G401 (cell line): ENCODE data around the gene AKAP13. TPM values are rescaled to one million over a fixed set of nuclear protein-coding genes. Genes with fewer than 3 reads are reported as not detected.

ENCODE experiments used
- DNase-seq: peaks from one replicate; pipeline ENCODE4 v3.0.0-alpha.2; 2015; ENCODE audit warnings: low spot score
- in situ Hi-C: cut with HindIII; loops from 2 replicates; pipeline ENCODE4 v1.10.0; 2016; ENCODE audit warnings: low sequenced_read_pairs, mixed read lengths
- total RNA-seq: library from RNA; depleted of rRNA; stranded (reverse); fragments of >200 nt; shearing (Covaris generic); gene quantifications from 2 replicates; pipeline ENCODE4 v1.2.3, GENCODE V29; 2014

The AKAP13 gene
- total RNA-seq, 1 experiment from 2014 or later, result 39.2 TPM

- no peak for DNase-seq
- in situ Hi-C loops, result no loop called here
Observed at GRCh38 chr15:85595804-85596536, 215.6 kb downstream of the AKAP13 start.

- no peak for DNase-seq
- in situ Hi-C loops, result no loop called here
Observed at GRCh38 chr15:85597155-85597815, 216.9 kb downstream of the AKAP13 start.

GRCh38 chr15:85598219-85598618, 217.8 kb downstream of the AKAP13 start:
- DNase-seq, result no peak
- in situ Hi-C loops, result no loop called here

- DNase-seq, result no peak
- in situ Hi-C loops, result no loop called here
Observed at GRCh38 chr15:85598718-85599398, 218.5 kb downstream of the AKAP13 start.

GRCh38 chr15:85600001-85600400, 219.6 kb downstream of the AKAP13 start:
- DNase-seq, result no peak
- in situ Hi-C loops, result no loop called here

GRCh38 chr15:85603160-85603559, 222.8 kb downstream of the AKAP13 start:
- in situ Hi-C loops, result no loop called here

GRCh38 chr15:85603703-85604102, 223.3 kb downstream of the AKAP13 start:
- no peak for DNase-seq
- in situ Hi-C loops, result no loop called here

More at GRCh38 chr15:85603160-85603559, 222.8 kb downstream of the AKAP13 start:
- no peak for DNase-seq

GRCh38 chr15:85604194-85604593, 223.8 kb downstream of the AKAP13 start:
- no peak for DNase-seq
- in situ Hi-C loops, result no loop called here

- DNase-seq, result no peak
- in situ Hi-C loops, result no loop called here
Observed at GRCh38 chr15:85606738-85607137, 226.3 kb downstream of the AKAP13 start.

GRCh38 chr15:85607141-85607806, 226.9 kb downstream of the AKAP13 start:
- DNase-seq, result no peak
- in situ Hi-C loops, result no loop called here

- in situ Hi-C loops, result no loop called here
- no peak for DNase-seq
Observed at GRCh38 chr15:85607842-85608241, 227.4 kb downstream of the AKAP13 start.

- in situ Hi-C loops, result no loop called here
- DNase-seq, result no peak
Observed at GRCh38 chr15:85609492-85609891, 229.1 kb downstream of the AKAP13 start.

GRCh38 chr15:85611361-85611760, 231.0 kb downstream of the AKAP13 start:
- in situ Hi-C loops, result no loop called here
- no peak for DNase-seq

GRCh38 chr15:85614059-85614458, 233.7 kb downstream of the AKAP13 start:
- in situ Hi-C loops, result no loop called here
- DNase-seq, result no peak

GRCh38 chr15:85615930-85616329, 235.5 kb downstream of the AKAP13 start:
- DNase-seq, result peak; percentile 8
- in situ Hi-C loops, result no loop called here

- in situ Hi-C loops, result no loop called here
- no peak for DNase-seq
Observed at GRCh38 chr15:85616549-85617110, 236.2 kb downstream of the AKAP13 start.

GRCh38 chr15:85618228-85618505, 237.8 kb downstream of the AKAP13 start:
- in situ Hi-C loops, result no loop called here
- no peak for DNase-seq

- peak; percentile 6 for DNase-seq
- in situ Hi-C loops, result no loop called here
Observed at GRCh38 chr15:85618956-85619491, 238.6 kb downstream of the AKAP13 start.

- in situ Hi-C loops, result no loop called here
- no peak for DNase-seq
Observed at GRCh38 chr15:85619992-85620689, 239.7 kb downstream of the AKAP13 start.
